HG02970 (cell line): ENCODE results near the gene CCR7.
A peak's percentile ranks its signal among the peaks of the same experiment; 100 is the strongest.
"Not testable (repeated sequence)": the region's sequence is repeated elsewhere in the genome, so short reads cannot be mapped to it uniquely, and the experiment has no call there.

Source experiments
- ATAC-seq: cut with Tn5 transposase; IDR thresholded peaks from one replicate; pipeline ENCODE4 v1.9.1; 2021; ENCODE audit warnings: mild to moderate bottlenecking, moderate library complexity, moderate number of reproducible peaks; ENCODE audit not compliant: unreplicated experiment, low FRiP score

CCR7 gene

GRCh38 chr17:40597556-40598300 is 32.5 kb upstream of the CCR7 start:
- ATAC-seq: no peak

DNA sequence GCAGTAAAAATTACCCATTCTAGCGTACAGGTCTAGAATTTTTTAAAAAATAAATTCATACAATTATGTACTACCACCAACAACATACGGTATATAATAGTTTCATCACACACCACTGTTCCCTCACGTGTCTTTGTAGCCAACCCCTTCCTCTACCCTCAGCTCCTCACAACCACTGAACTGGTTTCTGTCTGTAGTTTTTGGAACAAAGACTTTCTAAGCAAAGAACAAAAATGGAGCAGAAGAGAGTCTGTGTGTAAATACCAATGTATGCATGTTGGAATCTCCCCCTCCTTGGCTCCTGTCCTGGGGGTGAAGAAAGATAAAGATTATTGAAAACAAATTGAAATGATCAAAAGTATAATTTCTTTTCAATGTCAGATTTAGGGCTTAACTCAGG is 31.9 kb upstream of the CCR7 start:
- ATAC-seq: no peak

DNA sequence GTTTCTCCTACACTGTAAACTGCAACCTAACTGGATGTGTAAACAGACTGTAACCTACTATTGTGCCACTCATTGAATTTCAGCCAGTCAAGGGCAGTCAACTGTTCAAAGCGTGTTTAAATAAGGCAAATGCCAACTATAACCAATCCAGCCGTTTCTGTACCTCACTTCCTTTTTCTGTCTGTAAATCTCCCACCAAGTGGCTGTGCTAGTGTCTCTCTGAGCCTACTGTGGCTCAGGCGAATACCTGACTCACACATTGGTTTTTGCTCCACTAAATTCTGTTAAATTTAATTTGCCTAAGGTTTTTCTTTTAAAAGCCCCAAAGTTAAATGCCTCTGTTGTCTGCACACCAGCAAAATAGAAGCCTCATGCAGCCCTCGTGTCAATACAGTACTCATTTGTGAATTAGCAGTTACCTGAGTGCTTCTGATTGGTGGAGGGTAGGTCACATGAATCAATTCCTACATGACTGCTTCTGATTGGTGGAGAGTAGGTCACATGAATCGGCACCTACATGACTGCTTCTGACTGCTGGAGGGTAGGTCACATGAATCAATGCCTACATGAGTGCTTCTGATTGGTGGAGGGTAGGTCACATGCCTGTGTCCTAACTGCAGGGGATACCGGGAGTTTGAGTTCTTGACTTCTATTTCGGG is 31.1 kb upstream of the CCR7 start:
- ATAC-seq: no peak

- no peak for ATAC-seq
These were observed 25.5 kb upstream of the CCR7 start for GRCh38 chr17:40590742-40591141.

GRCh38 chr17:40588552-40588951 is 23.3 kb upstream of the CCR7 start:
- ATAC-seq: no peak

GRCh38 chr17:40586264-40586663 is 21.0 kb upstream of the CCR7 start:
- ATAC-seq: not testable (repeated sequence)

- ATAC-seq: not testable (repeated sequence)
These were observed 19.7 kb upstream of the CCR7 start for GRCh38 chr17:40584950-40585349.

- peak; percentile 91 for ATAC-seq
These were observed 17.1 kb upstream of the CCR7 start for GRCh38 chr17:40582328-40582901.

- no peak for ATAC-seq
These were observed 14.9 kb upstream of the CCR7 start for GRCh38 chr17:40580140-40580539.

- ATAC-seq: no peak
These were observed 14.2 kb upstream of the CCR7 start for GRCh38 chr17:40579471-40579870.

DNA sequence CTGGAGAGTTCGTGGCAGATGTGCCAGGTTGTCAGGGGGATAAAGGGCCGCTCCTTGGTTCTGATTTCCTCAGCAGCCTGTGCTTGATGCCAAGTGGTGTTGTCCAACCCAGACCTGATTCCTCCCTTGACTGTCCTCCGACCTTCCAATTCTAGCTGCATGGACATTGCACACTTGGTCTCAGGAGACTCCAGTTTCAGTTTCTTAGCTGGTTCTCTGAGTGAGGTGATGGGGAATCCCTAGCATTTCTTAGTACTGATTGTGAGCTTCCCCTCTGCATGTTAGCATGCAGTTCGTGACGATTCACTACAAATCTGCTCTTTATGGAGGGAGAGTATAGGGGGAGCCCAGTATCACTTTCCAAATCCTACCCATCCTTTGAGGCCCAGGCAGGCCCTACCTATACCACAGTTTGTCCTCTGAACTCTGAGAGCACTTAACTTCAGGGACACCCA is 12.4 kb upstream of the CCR7 start:
- no peak for ATAC-seq

- no peak for ATAC-seq
These were observed 11.0 kb upstream of the CCR7 start for GRCh38 chr17:40576113-40576740.

DNA sequence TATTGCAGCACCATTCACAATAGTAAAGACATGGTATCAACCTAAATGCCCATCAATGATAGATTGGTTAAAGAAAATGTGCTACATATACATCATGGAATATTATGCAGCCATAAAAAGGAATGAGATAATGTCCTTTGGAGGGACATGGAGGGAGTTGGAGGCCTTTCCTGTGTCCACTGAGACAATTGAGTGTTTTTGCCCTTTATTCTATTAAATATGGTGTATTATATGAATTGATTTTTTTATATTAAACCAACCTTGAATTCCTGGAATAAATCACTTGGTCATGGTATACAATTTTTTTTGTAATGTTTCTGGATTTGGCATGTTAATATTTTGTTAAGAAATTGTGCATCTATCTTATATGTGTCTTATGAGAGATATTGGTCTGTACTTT is 9.0 kb upstream of the CCR7 start:
- ATAC-seq: no peak

GRCh38 chr17:40572245-40572993 is 7.1 kb upstream of the CCR7 start:
- not testable (repeated sequence) for ATAC-seq

DNA sequence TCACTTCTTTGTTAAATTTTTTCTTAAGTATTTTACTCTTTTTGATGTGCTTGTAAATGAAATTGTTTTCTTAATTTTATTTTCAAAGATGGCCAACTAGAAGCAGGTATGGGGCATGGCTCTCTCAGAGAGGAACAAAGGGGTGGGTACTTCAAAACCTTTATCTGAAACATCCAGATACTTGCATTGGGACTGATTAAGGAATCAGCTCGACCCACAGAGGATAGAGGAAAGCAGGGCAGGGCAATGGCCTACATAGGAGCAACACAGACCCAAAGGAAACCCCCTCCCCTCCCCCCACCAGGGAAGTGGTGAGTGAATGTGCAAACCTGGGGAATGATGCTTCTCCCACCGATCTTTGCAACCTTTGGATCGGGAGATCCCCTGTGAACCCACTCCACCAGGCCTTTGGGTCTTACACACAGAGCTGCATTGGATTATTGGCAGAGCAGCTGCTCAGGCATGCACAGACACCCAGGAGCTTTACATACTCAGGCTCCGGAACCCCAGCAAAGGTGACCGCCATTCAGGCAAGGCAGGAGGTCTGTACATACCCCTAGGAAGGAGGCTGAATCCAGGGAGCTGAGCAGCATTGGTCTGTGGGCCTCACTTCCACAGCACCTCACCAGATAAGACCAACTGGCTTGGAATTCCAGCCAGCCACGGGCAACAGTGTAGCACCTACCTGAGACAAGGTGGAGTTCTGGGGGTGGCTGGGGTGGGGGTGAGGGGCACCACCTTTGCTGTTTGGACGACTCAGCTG is 3.0 kb upstream of the CCR7 start:
- no peak for ATAC-seq

DNA sequence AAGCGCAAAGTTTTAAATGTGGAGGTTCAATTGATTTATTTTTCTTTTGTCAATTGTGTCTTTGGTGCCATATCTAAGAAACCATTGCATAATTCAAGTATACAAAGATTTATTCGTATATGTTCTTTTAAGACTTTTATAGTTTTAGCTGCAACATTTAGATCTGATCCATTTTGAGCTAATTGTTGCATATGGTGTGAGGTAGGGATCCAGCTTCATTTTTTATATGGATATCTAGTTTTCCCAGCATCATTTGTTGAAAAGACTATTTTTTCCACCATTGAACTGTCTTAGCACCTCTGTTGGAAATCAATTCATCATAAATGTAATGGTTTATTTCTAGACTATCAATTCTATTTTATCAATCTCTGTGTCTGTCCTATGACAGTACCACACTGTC is 2.1 kb upstream of the CCR7 start:
- ATAC-seq: no peak

DNA sequence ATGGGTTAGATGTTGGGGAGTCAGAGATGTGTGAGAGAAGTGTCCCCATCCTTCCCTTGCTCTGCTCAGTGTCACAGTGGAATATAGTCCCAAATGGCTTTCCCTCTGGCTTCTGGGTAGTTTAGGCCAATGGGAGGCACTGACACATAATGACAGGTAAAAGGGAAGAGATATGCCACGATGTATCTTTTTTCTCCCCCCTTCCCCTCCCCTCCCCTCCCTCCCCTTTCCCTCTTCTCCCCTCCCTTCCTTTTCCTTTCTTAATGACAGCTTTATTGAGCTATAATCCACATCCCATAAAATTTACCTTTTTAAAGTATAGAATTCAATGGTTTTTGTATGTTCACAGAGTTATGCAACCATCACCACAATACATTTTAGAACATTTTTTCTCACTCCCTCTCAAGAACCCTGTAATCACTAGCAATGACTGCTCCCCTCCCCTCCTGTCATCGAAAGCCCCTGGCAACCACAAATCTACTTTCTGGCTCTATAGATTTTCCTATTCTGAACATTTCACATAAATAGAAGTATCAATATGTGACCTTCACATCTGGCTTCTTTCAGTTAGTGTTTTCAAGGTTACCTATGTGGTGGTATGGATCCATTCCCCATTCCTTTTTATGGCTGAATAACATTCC is 617 bp upstream of the CCR7 start:
- ATAC-seq: no peak

DNA sequence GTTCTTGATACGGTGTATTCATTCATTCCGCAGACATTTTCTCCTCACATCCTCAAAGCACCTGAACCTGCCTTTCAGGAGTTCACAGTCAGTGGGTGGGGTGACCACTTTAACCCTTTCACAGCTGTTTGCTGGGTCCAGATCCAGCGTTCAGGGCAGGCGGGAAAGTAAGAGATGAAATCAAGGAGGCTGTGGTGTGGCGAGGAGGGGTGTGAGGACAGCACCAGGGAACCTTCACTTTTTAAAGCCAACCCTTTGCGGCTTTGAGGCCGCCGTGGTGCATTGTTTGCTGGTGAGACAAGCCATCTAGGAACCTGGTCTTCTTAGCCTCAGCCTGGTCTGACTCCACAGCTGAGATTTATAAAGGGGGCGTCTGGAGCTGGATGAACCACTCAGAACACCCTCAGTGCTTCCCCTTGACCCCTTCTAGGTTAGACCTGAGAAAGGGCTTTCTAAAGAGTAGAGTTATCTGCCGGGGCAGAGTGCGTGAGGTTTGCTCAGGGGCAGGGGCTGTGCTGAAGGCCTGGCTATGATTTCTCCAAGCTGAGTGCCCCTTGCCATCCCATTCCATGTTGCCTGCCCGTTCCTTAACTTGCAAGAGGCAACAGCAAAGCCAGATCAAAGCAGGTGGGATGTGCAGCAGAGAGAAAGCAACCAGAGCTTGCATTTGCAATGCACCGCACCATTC is 933 bp downstream of the CCR7 start:
- ATAC-seq: no peak
